ENCODE data around the gene NRAP.

NRAP gene

DNA sequence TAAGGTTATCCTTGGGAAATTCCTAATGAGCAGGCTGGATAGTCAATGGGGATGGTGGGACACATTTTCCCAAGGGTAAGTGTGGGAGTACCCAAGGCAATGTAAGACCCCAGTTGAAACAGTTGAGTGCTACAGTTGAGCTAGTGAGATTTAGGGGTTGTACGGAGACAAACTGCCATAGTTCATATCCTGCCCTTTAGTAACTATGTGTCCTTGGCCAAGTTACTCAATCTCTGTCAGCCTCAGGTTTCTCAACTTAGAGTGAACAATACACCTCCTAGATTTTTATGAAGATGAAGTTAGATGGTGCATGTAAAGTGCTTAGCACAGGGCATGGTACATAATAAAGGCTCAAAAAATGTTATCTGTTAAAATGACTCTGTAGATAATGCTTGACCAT lies 90.5 kb downstream of the NRAP start:
- H3K4me1 ChIP-seq (ENCODE audit: insufficient read depth, low read length), result no peaks in the 10 kb centered on the region
- no peaks in the 10 kb centered on the region for H3K36me3 ChIP-seq (ENCODE audit: insufficient read depth, low read length)
- H3K27me3 ChIP-seq (ENCODE audit: insufficient read depth, low read length), result no peaks in the 10 kb centered on the region
- no peak overlapping the region for H3K9ac ChIP-seq (ENCODE audit: low read depth, low read length)
- H3K4me3 ChIP-seq (ENCODE audit: low read length), result no peak overlapping the region
- 89% methylated on average over 1 of the region's 1 CpG for WGBS
- no peak overlapping the region for H3K27ac ChIP-seq (ENCODE audit: low read depth, low read length)
- no peaks in the 10 kb centered on the region for H3K9me3 ChIP-seq (ENCODE audit: insufficient read depth, low read depth, low read length)

DNA sequence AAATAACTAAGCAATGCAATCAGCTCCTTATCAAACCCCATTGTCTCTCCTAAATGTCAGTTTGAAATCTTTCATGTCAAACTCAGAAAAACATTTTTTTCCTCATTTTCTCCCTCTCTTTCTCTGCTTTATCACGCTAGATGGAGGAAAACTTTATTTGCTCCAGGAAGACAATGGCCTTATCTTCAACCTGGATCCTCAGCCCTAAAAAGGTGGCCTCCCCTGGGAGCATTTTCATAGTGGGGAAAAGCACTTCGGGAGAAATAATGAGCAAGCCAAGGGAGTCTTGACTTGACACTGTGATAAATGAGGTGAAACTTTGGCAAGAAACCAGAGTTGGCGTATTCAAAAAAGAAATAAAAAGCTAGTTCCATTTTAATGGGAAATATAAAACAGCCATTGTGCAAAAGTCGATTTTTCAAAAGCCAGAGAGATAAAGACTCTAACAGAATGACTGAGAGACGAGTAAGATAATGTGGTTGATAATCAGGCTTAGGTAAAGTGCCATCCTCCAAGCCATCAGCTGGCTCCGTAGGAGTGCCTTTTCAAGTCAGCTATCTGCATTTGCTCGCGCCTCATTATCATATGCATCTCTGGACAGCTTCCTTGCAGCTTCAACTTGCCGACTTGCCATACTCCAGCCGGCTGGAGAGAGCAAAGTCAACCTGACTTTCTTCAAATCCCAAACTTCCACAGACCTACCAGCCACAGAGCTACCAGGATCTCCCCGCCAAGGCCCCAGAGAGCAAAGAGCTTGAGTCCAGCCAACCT lies 91.1 kb downstream of the NRAP start:
- no peaks in the 10 kb centered on the region for H3K9me3 ChIP-seq (ENCODE audit: insufficient read depth, low read depth, low read length)
- H3K4me3 ChIP-seq (ENCODE audit: low read length), result no peak overlapping the region
- 50% methylated on average over 11 of the region's 11 CpGs for WGBS
- H3K9ac ChIP-seq (ENCODE audit: low read depth, low read length), result no peak overlapping the region
- no peaks in the 10 kb centered on the region for H3K36me3 ChIP-seq (ENCODE audit: insufficient read depth, low read length)
- H3K27ac ChIP-seq (ENCODE audit: low read depth, low read length), result no peak overlapping the region
- no peaks in the 10 kb centered on the region for H3K4me1 ChIP-seq (ENCODE audit: insufficient read depth, low read length)
- H3K27me3 ChIP-seq (ENCODE audit: insufficient read depth, low read length), result no peaks in the 10 kb centered on the region

DNA sequence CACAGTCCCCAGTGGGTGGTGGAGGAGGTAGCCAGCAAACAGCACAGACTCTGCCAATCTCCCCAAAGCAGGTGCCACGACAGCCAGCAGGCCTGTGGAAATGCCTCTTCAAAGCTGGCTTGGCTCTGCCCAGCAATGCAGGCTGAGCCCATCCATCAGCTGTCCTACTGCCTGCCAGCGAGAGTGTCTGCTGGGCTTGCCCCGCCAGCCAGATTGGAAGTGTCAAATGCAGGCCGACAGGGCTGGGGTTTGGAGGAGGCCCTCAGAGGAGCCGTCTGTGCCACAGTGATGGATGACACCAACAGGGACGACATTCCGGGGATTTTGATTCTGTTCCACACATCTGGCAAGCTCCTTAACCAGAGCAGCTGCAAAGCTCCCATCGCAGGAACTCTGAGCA lies 94.3 kb downstream of the NRAP start:
- H3K9me3 ChIP-seq (ENCODE audit: insufficient read depth, low read depth, low read length), result no peaks in the 10 kb centered on the region
- H3K36me3 ChIP-seq (ENCODE audit: insufficient read depth, low read length), result no peaks in the 10 kb centered on the region
- no peaks in the 10 kb centered on the region for H3K27me3 ChIP-seq (ENCODE audit: insufficient read depth, low read length)
- H3K4me1 ChIP-seq (ENCODE audit: insufficient read depth, low read length), result peaks cover 13% of the 10 kb centered on the region
- WGBS, result 88% methylated on average over 8 of the region's 8 CpGs
- no peak overlapping the region for H3K27ac ChIP-seq (ENCODE audit: low read depth, low read length)
- H3K9ac ChIP-seq (ENCODE audit: low read depth, low read length), result no peak overlapping the region
- H3K4me3 ChIP-seq (ENCODE audit: low read length), result no peak overlapping the region

DNA sequence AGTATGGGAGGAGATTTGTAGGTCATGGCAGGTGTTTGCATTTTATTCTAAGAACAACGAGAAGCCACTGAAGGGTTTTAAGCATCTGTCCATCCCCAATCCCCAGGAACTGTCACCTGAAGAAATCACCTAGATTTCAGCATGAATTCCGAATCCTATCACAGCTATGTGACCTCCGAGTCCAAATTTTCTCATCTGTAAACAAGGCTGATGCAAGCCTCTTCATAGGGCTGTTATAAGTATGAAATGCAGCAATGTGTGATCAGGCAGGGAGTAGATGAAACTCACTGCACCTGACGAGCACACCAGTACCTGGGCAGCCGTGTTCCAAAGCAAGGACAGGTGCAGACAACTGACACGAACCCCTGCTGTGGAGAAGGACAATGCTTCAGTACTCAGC lies 97.0 kb downstream of the NRAP start:
- Histone ChIP-seq H3K9me3 (ENCODE audit: insufficient read depth, low read depth, low read length) (no peaks in the 10 kb centered on the region), H3K4me3 (ENCODE audit: low read length) (no peak overlapping the region), H3K4me1 (ENCODE audit: insufficient read depth, low read length) (peaks cover 17% of the 10 kb centered on the region), H3K9ac (ENCODE audit: low read depth, low read length) (no peak overlapping the region), H3K27ac (ENCODE audit: low read depth, low read length) (no peak overlapping the region), H3K36me3 (ENCODE audit: insufficient read depth, low read length) (no peaks in the 10 kb centered on the region), H3K27me3 (ENCODE audit: insufficient read depth, low read length) (peaks cover 15% of the 10 kb centered on the region)
- 95% methylated on average over 6 of the region's 6 CpGs for WGBS

DNA sequence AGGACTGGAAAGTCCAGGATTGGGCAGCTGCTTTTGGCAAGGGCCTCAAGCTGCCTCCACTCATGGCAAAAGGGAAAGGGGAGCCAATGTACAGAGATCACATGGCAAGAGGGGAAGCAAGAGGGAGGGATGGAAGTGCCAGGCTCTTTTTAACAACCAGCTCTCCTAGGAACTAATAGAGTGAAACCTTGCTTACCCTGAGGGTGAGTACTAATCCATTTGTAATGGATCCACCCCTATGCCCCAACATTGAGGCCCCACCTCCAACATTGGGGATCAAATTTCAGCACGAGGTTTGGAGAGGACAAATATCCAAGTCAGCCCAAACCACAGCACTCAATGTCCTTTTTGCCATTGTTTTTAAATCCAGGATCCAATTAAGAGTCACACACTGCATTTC lies 98.5 kb downstream of the NRAP start:
- Histone ChIP-seq H3K9me3 (ENCODE audit: insufficient read depth, low read depth, low read length) (no peaks in the 10 kb centered on the region), H3K27me3 (ENCODE audit: insufficient read depth, low read length) (peaks cover 30% of the 10 kb centered on the region), H3K9ac (ENCODE audit: low read depth, low read length) (no peak overlapping the region), H3K27ac (ENCODE audit: low read depth, low read length) (no peak overlapping the region), H3K4me3 (ENCODE audit: low read length) (no peak overlapping the region), H3K4me1 (ENCODE audit: insufficient read depth, low read length) (peaks cover 17% of the 10 kb centered on the region), H3K36me3 (ENCODE audit: insufficient read depth, low read length) (no peaks in the 10 kb centered on the region)
- WGBS, result 15% methylated on average over 1 of the region's 1 CpG

DNA sequence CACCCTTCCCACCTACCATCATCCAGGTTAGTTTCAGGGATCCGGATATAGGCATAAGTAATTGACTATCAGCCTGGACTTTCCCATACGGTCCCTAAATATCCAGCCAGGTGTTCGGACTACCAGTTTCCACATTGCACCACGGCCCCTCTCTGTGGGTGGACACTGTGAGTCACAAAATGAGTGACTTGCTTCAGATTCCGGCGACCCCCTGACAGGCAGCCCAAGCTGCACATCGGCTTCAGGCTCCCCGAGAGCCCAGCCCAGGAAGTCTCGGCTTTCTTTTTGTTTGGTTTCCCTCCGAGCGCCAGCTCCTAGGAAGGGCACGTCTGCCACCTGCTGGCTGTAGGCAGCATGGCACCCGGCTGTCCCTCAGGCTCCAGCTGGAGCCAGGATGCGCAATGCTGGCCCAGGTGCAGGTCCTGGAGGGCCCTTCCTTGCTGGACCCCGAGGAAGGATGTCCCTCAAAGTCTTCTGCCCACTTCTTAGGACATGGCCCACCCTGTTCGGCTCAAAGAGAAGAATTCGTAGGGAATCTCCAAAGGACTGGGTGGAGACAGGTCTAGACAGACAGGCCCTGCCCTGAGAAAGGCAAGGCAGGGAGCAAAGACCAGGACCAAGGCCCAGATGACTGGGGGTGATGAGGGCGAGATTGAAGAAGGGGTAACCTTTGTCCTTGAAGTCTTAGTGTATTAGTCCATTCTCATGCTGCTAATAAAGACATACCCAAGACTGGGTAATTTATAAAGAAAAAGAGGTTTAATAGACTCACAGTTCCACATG lies 100.3 kb downstream of the NRAP start:
- Histone ChIP-seq H3K36me3 (ENCODE audit: insufficient read depth, low read length) (no peaks in the 10 kb centered on the region), H3K27me3 (ENCODE audit: insufficient read depth, low read length) (peaks cover 49% of the 10 kb centered on the region), H3K27ac (ENCODE audit: low read depth, low read length) (no peak overlapping the region), H3K9ac (ENCODE audit: low read depth, low read length) (no peak overlapping the region), H3K4me1 (ENCODE audit: insufficient read depth, low read length) (peaks cover 21% of the 10 kb centered on the region), H3K4me3 (ENCODE audit: low read length) (peak overlapping the region; percentile 27), H3K9me3 (ENCODE audit: insufficient read depth, low read depth, low read length) (no peaks in the 10 kb centered on the region)
- 20% methylated on average over 18 of the region's 18 CpGs for WGBS

DNA sequence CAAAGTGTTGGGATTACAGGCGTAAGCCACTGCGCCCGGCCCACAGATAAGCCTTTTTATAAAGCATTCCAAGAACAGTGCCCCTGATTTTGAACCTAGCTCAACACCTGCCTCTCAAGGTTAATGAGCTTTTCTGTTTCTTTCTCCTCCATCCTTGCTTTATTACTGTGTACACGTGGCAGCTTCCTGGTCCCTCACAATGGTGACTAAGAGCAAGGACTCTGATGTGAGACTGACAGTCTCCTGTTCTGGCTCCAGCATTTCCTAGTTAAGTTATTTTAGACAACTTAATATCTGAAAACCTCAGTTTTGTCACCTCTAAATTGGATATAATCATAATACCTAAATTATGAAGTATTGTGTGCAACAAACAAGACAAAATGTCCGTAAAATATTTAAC lies 101.1 kb downstream of the NRAP start:
- H3K4me1 ChIP-seq (ENCODE audit: insufficient read depth, low read length), result peaks cover 25% of the 10 kb centered on the region
- H3K9ac ChIP-seq (ENCODE audit: low read depth, low read length), result no peak overlapping the region
- H3K9me3 ChIP-seq (ENCODE audit: insufficient read depth, low read depth, low read length), result no peaks in the 10 kb centered on the region
- 80% methylated on average over 5 of the region's 5 CpGs for WGBS
- no peaks in the 10 kb centered on the region for H3K36me3 ChIP-seq (ENCODE audit: insufficient read depth, low read length)
- H3K27ac ChIP-seq (ENCODE audit: low read depth, low read length), result no peak overlapping the region
- H3K27me3 ChIP-seq (ENCODE audit: insufficient read depth, low read length), result peaks cover 57% of the 10 kb centered on the region
- no peak overlapping the region for H3K4me3 ChIP-seq (ENCODE audit: low read length)

DNA sequence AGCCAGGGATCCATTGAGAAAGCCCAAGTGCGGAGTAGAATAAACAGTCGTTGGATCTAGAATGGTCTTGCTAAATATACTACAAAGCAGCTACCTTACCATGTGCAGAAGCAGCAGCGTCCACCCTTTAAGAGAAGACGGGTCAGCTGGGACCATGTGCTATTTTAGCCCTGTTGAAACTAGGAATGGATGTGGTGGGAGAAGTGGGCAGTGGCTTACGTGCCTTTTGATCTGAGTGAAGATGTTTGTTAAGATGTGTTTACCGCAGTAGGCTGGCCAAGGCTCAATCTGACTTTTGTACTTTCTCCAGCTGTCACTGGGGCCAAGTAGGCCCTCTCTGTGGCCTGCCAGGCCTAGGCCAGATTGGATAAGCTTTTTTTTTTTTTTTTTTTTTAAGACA lies 101.8 kb downstream of the NRAP start:
- no peaks in the 10 kb centered on the region for H3K36me3 ChIP-seq (ENCODE audit: insufficient read depth, low read length)
- H3K9ac ChIP-seq (ENCODE audit: low read depth, low read length), result no peak overlapping the region
- H3K9me3 ChIP-seq (ENCODE audit: insufficient read depth, low read depth, low read length), result no peaks in the 10 kb centered on the region
- H3K4me3 ChIP-seq (ENCODE audit: low read length), result no peak overlapping the region
- no peak overlapping the region for H3K27ac ChIP-seq (ENCODE audit: low read depth, low read length)
- 95% methylated on average over 6 of the region's 6 CpGs for WGBS
- H3K27me3 ChIP-seq (ENCODE audit: insufficient read depth, low read length), result peaks cover 63% of the 10 kb centered on the region
- peaks cover 32% of the 10 kb centered on the region for H3K4me1 ChIP-seq (ENCODE audit: insufficient read depth, low read length)

DNA sequence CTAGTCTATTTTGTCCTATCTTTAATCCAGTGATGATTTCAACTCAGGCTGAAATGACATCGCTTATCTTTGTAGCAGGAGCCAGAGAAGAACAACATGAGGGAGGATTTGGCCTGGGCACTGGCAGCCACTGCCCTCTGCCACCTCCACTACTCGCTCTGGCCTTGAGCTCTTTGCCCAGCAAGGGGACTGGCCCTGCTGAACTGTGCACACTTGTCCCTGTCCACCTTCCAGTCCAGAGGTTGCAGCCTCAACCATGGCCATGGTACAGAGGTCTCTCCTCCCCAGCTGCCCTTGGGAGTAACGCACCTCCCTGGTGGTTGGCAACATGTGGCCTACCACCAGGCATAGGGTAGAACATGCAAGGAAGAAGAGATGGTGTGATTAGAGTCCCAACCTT lies 102.6 kb downstream of the NRAP start:
- Histone ChIP-seq H3K4me3 (ENCODE audit: low read length) (no peak overlapping the region), H3K27me3 (ENCODE audit: insufficient read depth, low read length) (peaks cover 72% of the 10 kb centered on the region), H3K27ac (ENCODE audit: low read depth, low read length) (no peak overlapping the region), H3K9ac (ENCODE audit: low read depth, low read length) (no peak overlapping the region), H3K9me3 (ENCODE audit: insufficient read depth, low read depth, low read length) (no peaks in the 10 kb centered on the region), H3K4me1 (ENCODE audit: insufficient read depth, low read length) (peaks cover 36% of the 10 kb centered on the region), H3K36me3 (ENCODE audit: insufficient read depth, low read length) (no peaks in the 10 kb centered on the region)
- WGBS, result 98% methylated on average over 3 of the region's 3 CpGs

DNA sequence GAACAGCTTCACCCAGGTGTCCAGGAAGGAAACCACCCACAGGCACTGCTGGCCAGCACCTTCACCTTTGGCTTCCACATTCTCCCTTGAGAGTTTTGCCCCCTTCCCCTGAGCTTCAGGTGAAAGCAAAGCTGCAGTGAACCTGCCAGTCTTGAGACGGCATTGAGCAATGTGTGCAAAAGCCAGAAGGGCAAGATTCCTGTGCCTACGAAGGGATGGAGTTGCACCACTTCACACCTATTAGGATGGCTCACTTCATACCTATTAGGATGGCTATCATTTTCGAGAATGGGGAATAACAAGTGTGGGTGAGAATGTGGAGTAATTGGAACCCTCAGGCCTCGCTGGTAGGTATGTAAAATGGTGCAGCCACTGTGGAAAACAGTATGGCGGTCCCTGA lies 103.8 kb downstream of the NRAP start:
- Histone ChIP-seq H3K36me3 (ENCODE audit: insufficient read depth, low read length) (no peaks in the 10 kb centered on the region), H3K4me3 (ENCODE audit: low read length) (no peak overlapping the region), H3K27me3 (ENCODE audit: insufficient read depth, low read length) (peaks cover 83% of the 10 kb centered on the region), H3K9ac (ENCODE audit: low read depth, low read length) (no peak overlapping the region), H3K27ac (ENCODE audit: low read depth, low read length) (no peak overlapping the region), H3K9me3 (ENCODE audit: insufficient read depth, low read depth, low read length) (no peaks in the 10 kb centered on the region), H3K4me1 (ENCODE audit: insufficient read depth, low read length) (peaks cover 35% of the 10 kb centered on the region)
- WGBS, result 81% methylated on average over 5 of the region's 5 CpGs

DNA sequence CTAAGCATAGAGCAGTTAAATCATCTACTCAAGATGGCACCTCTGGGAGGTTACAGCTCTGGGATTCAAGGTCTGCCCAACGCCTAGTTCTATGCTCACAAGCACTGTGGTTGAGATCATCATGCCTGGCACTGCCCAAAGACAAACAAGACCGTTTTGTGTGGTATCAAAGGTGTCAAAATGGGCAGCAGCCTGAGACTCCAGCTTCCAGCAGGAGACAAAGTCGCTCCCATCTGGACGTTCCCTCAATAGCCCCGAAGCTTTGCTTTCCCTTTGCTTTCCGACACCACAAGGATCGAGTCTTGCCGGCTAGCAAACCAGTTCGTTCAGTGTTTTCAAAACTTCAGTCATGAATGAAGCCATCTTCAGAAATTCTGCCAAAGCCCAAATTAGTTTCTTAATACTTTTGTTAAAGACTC lies 105.9 kb downstream of the NRAP start:
- Histone ChIP-seq H3K36me3 (ENCODE audit: insufficient read depth, low read length) (no peaks in the 10 kb centered on the region), H3K4me3 (ENCODE audit: low read length) (peak overlapping the region; percentile 9; the same call in 1 of the 2 replicates), H3K9ac (ENCODE audit: low read depth, low read length) (no peak overlapping the region), H3K27me3 (ENCODE audit: insufficient read depth, low read length) (peaks cover 100% of the 10 kb centered on the region), H3K27ac (ENCODE audit: low read depth, low read length) (peak overlapping the region; percentile 66; the same call in 1 of the 2 replicates), H3K9me3 (ENCODE audit: insufficient read depth, low read depth, low read length) (no peaks in the 10 kb centered on the region), H3K4me1 (ENCODE audit: insufficient read depth, low read length) (peaks cover 33% of the 10 kb centered on the region)
- 4% methylated on average over 9 of the region's 9 CpGs for WGBS

All from HUES64 (cell line).